Immature natural killer cell (primary cell): Measurements from ENCODE around the gene TRIM42. TPM values are rescaled to one million over a fixed set of nuclear protein-coding genes. Genes with fewer than 3 reads are reported as not detected.

ENCODE experiments used
- DNase-seq, 3 donors: peaks; one replicate each; pipeline ENCODE4 v3.0.0; 2022; ENCODE audit warnings: mixed read lengths in 1 of 3
- H3K27ac Mint-ChIP-seq, 6 donors: one replicate each; pipeline ENCODE4 v1.8.0; 2020; ENCODE audit warnings: mixed read lengths in 6 of 6, mild to moderate bottlenecking in 5 of 6, inconsistent platforms in 4 of 6, moderate library complexity in 3 of 6
- H3K27me3 Mint-ChIP-seq, 3 donors: one replicate each; pipeline ENCODE4 v1.8.0; 2020 to 2021; ENCODE audit warnings: low read depth in 3 of 3, mild to moderate bottlenecking in 3 of 3, mixed read lengths in 3 of 3, moderate library complexity in 3 of 3, inconsistent platforms in 1 of 3
- H3K36me3 Mint-ChIP-seq, 3 donors: one replicate each; pipeline ENCODE4 v1.8.0; 2020; ENCODE audit warnings: mixed read lengths in 3 of 3, inconsistent platforms in 2 of 3, mild to moderate bottlenecking in 2 of 3
- H3K4me1 Mint-ChIP-seq, 2 donors: one replicate each; pipeline ENCODE4 v1.8.0; 2020; ENCODE audit warnings: inconsistent platforms in 2 of 2, mild to moderate bottlenecking in 2 of 2, mixed read lengths in 2 of 2, moderate library complexity in 1 of 2
- H3K4me3 Mint-ChIP-seq, 5 donors: one replicate each; pipeline ENCODE4 v1.8.0; 2020; ENCODE audit warnings: mild to moderate bottlenecking in 5 of 5, mixed read lengths in 5 of 5, inconsistent platforms in 3 of 5, moderate library complexity in 3 of 5
- H3K9me3 Mint-ChIP-seq, 6 donors: one replicate each; pipeline ENCODE4 v1.8.0; 2020; ENCODE audit warnings: mild to moderate bottlenecking in 6 of 6, mixed read lengths in 6 of 6, inconsistent platforms in 4 of 6, moderate library complexity in 3 of 6
- polyA plus RNA-seq, 3 donors: library from polyadenylated mRNA; unstranded; fragments of 300-500 nt; fragmentation: Illumina TruSeq; gene quantifications; one replicate each; pipeline ENCODE4 v1.2.3, GENCODE V29; 2021

TRIM42 gene
- not detected for polyA plus RNA-seq

DNA sequence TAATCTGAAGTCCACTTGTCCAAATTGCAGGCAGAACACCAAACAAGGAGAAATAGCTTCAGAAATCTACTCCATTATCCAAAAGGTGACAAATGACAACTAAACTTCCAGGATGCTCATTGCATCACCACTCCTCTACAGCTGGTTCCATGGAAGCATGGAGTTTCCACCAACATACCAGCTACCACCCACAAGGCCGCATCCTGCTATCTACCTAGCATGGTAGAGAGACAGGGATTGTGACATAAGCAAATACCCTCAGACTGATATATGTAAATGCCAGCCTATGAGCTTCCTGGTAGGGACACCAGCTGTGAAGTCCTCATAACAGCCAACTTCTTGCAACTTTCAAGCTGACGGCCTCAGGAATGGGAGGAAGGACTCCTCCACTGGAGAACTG, at the start of gene TRIM42:
Gene TRIM42 (plus strand): TSS at position 301 of the 400 bp plus-strand sequence. CDS start 166 bp downstream, outside the sequence.
- Mint-ChIP-seq H3K36me3 (no peaks in the 10 kb centered on the region), H3K27me3 (peaks cover 0 to 2% (median 0%) of the 10 kb centered on the region in 3 donors), H3K27ac (no peak within 1 kb of the TSS), H3K4me3 (no peak within 1 kb of the TSS), H3K9me3 (peaks cover 0 to 4% (median 0%) of the 10 kb centered on the region in 6 donors), H3K4me1 (no peaks in the 10 kb centered on the region)
- DNase-seq = no peak

DNA sequence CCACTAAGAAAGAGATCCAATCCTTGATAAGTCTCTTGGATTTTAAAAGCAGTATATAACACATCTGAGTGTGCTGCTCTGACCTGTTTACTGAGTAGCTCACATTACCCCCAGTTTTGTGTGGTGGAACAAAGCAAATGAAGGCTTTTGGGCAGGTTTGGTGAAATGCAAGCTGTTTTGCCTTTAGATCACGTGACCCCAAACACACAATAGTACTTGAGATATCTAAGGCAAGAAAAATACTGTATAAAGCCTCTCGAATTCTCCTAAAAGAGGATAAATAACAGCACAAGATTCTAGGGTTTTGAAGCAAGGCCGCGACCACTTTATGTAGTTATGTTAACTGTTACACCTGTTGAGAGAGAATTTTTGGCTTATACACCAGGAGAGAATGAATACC, 49.3 kb upstream of the TRIM42 start:
- Mint-ChIP-seq H3K27ac (no peak overlapping the region), H3K4me1 (no peaks in the 10 kb centered on the region), H3K27me3 (peaks cover 0 to 5% (median 2%) of the 10 kb centered on the region in 3 donors), H3K36me3 (no peaks in the 10 kb centered on the region), H3K9me3 (peaks cover 0 to 2% (median 0%) of the 10 kb centered on the region in 6 donors), H3K4me3 (no peak overlapping the region)
- no peak for DNase-seq

DNA sequence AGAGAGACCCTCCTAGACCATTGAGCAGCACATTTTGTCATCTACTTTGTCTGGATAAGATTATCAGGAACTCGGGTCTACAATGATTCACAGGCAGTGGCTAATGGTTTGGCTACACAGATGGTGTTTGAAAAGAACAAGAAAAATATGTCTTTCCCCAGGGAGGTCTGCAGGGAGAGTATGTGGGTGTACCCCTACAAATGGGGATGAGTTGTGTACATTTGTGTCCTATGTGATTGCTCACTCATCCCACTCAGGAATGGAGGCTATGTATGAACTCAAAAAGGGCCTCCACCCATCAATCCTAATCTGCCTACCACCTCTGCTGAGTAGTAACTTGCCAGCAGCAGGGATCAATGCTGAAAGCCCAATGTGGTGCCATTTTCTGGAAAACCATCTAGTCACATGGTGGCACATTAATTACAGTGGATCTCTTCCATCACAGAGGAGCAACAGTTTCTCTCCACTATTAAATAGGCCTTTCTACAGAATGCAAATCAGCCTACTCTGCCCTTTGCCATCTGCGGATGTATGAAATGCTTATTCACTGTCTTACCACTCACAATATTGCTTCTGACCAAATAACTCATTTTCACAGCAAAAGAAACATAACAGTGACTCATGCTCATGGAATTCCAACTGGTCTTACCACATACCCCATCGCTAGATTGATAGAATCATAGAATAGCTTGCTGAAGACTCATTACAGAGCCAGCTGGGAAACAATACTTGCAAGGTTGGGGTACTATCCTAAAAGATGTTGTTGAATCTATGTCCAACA, 48.3 kb upstream of the TRIM42 start:
- Mint-ChIP-seq H3K27me3 (peaks cover 0 to 3% (median 2%) of the 10 kb centered on the region in 3 donors), H3K4me1 (no peaks in the 10 kb centered on the region), H3K9me3 (peaks cover 0 to 2% (median 0%) of the 10 kb centered on the region in 6 donors), H3K4me3 (no peak overlapping the region), H3K27ac (no peak overlapping the region), H3K36me3 (no peaks in the 10 kb centered on the region)
- DNase-seq = no peak

DNA sequence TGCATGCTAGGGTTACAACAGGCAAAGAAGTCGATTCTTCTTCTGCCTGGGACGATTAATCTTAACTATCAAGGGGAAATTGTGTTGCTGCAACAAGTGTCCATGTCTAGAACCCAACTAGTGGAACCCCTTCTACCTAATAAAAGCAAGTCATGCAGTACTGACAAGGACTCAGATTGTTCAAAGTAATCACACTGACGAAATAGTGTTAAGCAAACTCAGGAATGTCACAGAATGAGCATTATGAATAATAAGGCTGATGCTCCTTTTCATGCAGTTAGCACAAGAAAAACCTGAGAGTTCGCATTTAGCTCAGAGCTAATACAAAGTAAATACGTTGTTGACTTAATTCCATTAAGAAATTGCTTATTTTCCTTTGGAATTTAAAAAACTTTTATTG, 47.5 kb upstream of the TRIM42 start:
- Mint-ChIP-seq H3K27me3 (peaks cover 0 to 3% (median 2%) of the 10 kb centered on the region in 3 donors), H3K27ac (no peak overlapping the region), H3K36me3 (no peaks in the 10 kb centered on the region), H3K9me3 (peaks cover 0 to 2% (median 0%) of the 10 kb centered on the region in 6 donors), H3K4me3 (no peak overlapping the region), H3K4me1 (no peaks in the 10 kb centered on the region)
- no peak for DNase-seq

DNA sequence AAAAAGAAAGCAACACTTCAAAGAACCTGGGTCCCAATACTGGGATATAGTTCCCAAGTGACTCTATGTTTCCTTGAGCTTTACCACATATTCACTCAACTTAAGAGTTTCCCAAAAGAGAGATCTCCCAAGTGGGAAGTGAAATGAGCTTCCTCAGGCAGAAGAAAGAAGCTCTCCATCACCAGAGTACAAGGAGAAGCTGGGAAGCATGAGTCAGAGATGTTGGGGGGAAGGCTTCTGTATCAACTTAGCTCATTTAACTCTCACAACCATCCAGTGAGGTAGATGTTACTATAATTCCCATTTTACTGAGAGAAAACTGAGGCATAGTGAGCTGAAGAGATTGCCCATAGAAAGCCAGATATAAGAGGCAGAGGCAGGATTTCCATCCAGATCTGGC, 47.0 kb upstream of the TRIM42 start:
- no peak overlapping the region for H3K4me3 Mint-ChIP-seq
- DNase-seq = no peak
- H3K27me3 Mint-ChIP-seq = peaks cover 0 to 3% (median 2%) of the 10 kb centered on the region in 3 donors
- H3K36me3 Mint-ChIP-seq = no peaks in the 10 kb centered on the region
- no peaks in the 10 kb centered on the region for H3K4me1 Mint-ChIP-seq
- peaks cover 0 to 2% (median 0%) of the 10 kb centered on the region in 6 donors for H3K9me3 Mint-ChIP-seq
- no peak overlapping the region for H3K27ac Mint-ChIP-seq

DNA sequence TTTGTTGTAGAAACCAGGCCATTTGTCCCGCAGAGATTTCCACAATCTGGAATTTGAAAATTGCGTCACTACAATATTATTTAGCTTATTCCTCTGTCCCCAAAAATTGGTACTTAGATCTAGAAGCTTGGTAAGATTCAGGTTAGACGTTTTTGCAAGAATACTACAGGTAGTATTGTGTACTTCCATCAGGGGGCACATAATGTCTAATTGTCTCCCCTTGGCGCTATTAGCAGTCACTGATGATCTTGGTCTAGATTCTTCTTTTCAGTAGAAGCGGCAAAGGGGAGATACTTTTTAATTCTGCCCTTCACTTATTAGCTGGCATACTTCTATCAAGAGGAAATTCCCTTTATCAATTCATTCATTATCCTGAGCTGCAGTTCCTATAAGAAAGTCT, 42.6 kb upstream of the TRIM42 start:
- Mint-ChIP-seq H3K36me3 (no peaks in the 10 kb centered on the region), H3K27ac (no peak overlapping the region), H3K27me3 (peaks cover 0 to 3% (median 2%) of the 10 kb centered on the region in 3 donors), H3K4me1 (no peaks in the 10 kb centered on the region), H3K4me3 (no peak overlapping the region), H3K9me3 (no peaks in the 10 kb centered on the region)
- no peak for DNase-seq

DNA sequence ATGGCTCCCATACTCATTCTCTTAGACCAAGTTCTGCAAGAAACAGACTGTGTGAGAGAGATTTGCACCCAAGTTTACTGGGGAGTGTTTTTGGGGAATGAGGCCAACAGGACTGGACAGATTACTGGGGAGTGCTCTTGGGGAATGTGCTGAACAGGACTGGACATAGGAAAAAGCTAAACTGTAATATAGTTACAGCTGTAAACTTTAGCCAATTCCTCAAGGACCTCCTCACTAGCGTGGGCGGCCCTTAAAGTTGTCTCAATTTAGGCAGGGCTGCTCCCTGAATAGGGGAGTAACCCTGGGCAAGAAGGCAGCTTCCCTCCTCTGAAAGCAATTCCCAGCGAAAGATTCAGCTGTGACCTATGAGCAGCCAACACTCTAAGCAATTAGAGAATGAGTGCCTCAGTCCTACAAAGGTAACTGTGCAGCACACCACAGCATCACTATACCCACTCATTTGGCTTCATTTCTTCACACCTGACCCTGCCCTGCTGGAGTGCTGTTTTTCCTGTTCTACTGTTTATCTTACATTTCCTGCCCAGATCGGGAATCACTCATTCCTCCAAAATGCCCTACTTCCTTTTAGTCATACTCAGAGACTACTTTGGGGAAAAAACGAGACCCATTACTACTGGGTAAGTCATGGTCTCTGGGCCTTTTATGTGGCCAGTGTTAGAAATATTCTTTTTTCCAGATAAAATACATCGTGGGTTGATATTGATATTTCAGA, 41.3 kb upstream of the TRIM42 start:
- H3K9me3 Mint-ChIP-seq = peaks cover 0 to 4% (median 0%) of the 10 kb centered on the region in 6 donors
- H3K27ac Mint-ChIP-seq = no peak overlapping the region
- no peak overlapping the region for H3K4me3 Mint-ChIP-seq
- H3K27me3 Mint-ChIP-seq = peaks cover 0 to 3% (median 2%) of the 10 kb centered on the region in 3 donors
- no peak for DNase-seq
- H3K36me3 Mint-ChIP-seq = no peaks in the 10 kb centered on the region
- H3K4me1 Mint-ChIP-seq = no peaks in the 10 kb centered on the region

DNA sequence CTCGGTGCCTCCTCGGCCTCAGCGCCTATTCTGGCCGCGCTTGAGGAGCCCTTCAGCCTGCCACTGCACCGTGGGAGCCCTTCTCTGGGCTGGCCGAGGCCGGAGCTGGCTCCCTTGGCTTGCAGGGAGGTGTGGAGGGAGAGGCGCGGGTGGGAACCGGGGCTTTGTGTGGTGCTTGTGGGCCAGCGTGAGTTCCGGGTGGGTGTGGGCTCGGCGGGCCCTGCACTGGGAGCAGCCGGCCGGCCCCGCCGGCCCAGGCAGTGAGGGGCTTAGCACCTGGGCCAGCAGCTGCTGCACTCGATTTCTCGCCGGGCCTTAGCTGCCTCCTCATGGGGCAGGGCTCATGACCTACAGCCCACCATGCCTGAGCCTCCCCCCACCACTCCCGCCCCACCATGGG, 26.6 kb upstream of the TRIM42 start:
- Mint-ChIP-seq H3K4me1 (no peaks in the 10 kb centered on the region), H3K27ac (no peak overlapping the region), H3K36me3 (no peaks in the 10 kb centered on the region), H3K4me3 (no peak overlapping the region), H3K27me3 (peaks cover 0 to 1% (median 1%) of the 10 kb centered on the region in 3 donors), H3K9me3 (peaks cover 0 to 23% (median 2%) of the 10 kb centered on the region in 6 donors)
- DNase-seq = no peak

DNA sequence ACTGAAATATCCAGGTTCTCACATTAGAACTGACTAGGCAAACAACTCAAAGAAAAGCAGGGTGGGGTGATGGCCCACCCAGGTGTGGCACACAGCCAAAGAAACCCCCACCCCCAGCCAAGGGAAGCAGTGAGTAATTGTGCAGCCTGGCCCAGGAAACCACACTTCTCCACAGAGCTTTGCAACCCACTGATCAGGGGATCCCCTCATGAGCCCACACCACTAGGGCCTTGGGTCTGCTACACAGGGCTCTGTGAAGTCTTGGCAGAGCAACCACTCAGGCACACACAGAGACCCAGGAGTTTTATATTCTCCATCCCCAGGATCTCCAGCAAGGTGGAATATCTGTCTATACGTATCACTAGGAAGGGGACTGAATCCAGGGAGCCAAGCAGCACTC, 22.2 kb upstream of the TRIM42 start:
- Mint-ChIP-seq H3K27ac (no peak overlapping the region), H3K9me3 (peaks cover 0 to 30% (median 0%) of the 10 kb centered on the region in 6 donors), H3K36me3 (no peaks in the 10 kb centered on the region), H3K4me3 (no peak overlapping the region), H3K27me3 (peaks cover 1 to 5% (median 1%) of the 10 kb centered on the region in 3 donors), H3K4me1 (no peaks in the 10 kb centered on the region)
- no peak for DNase-seq

DNA sequence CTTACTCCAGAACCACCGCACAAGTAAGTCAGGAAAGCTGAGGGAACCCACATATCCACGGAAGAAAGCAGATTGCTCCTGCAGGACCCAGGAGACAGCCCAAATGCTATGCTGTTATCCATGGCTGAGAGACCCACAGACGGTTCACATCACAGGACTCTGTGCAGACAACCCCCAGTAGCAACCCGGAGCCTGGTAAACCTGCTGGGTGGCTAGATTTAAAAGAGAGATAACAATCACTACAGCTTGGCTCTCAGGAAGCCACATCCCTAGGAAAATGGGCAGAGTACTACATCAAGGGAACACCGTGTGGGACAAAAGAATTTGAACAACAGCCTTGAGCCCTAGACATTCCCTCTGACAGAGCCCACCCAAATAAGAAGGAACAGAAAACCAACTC, 13.8 kb upstream of the TRIM42 start:
- Mint-ChIP-seq H3K4me3 (no peak overlapping the region), H3K4me1 (no peaks in the 10 kb centered on the region), H3K27me3 (peaks cover 0 to 8% (median 3%) of the 10 kb centered on the region in 3 donors), H3K27ac (no peak overlapping the region), H3K36me3 (no peaks in the 10 kb centered on the region), H3K9me3 (peaks cover 0 to 37% (median 2%) of the 10 kb centered on the region in 6 donors)
- DNase-seq = no peak

DNA sequence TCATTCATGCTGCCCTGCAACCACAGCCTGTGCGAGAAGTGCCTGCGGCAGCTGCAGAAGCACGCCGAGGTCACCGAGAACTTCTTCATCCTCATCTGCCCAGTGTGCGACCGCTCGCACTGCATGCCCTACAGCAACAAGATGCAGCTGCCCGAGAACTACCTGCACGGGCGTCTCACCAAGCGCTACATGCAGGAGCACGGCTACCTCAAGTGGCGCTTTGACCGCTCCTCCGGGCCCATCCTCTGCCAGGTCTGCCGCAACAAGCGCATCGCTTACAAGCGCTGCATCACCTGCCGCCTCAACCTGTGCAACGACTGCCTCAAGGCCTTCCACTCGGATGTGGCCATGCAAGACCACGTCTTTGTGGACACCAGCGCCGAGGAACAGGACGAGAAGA, 4.7 kb downstream of the TRIM42 start:
- Mint-ChIP-seq H3K4me1 (no peaks in the 10 kb centered on the region), H3K27me3 (peaks cover 0 to 3% (median under 1%) of the 10 kb centered on the region in 3 donors), H3K9me3 (no peaks in the 10 kb centered on the region), H3K36me3 (no peaks in the 10 kb centered on the region), H3K4me3 (no peak overlapping the region), H3K27ac (no peak overlapping the region)
- DNase-seq = no peak

DNA sequence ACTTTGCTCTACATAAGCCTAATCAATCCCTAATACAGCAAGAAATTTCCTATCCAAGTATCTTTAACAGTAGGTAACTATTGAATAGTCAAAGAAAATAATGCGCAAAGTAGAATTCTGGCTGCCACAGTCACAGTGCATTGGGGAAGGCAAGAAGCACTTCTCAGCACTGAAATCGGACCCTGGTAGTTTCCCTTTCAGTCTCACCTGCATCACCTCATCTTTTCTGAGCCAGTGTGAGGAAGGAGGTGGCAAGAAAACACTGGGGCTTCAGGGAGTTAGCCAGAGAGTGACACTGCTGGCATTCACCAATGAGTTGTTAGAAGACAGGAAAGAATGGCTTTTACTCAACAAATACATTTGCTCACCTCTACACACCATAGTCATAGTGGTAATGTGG, 8.3 kb downstream of the TRIM42 start:
- DNase-seq = no peak
- no peak overlapping the region for H3K4me3 Mint-ChIP-seq
- no peaks in the 10 kb centered on the region for H3K36me3 Mint-ChIP-seq
- no peaks in the 10 kb centered on the region for H3K9me3 Mint-ChIP-seq
- H3K27ac Mint-ChIP-seq = no peak overlapping the region
- peaks cover 0 to 3% (median 3%) of the 10 kb centered on the region in 3 donors for H3K27me3 Mint-ChIP-seq
- H3K4me1 Mint-ChIP-seq = no peaks in the 10 kb centered on the region

DNA sequence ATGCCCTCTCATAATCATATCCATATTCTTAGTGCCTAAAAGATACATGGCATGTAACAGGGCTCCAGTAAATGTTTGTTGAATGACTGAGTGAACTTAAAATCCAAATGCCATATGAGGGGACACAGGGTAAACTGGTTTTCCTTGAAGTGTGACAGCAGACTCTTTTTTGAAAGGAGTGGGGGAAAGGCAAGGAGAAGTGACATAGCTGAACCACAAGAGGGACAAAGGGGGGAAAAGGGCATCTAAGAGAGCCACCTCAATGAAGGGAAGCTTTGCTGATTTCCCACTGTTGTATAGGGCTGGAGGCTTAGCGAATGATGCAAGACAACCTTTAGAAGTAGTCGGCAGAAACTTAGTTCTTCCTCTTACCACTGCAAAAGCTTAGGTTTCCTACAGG, 9.1 kb downstream of the TRIM42 start:
- H3K27me3 Mint-ChIP-seq = peaks cover 0 to 3% (median 3%) of the 10 kb centered on the region in 3 donors
- H3K9me3 Mint-ChIP-seq = no peaks in the 10 kb centered on the region
- no peaks in the 10 kb centered on the region for H3K4me1 Mint-ChIP-seq
- no peak for DNase-seq
- no peaks in the 10 kb centered on the region for H3K36me3 Mint-ChIP-seq
- H3K27ac Mint-ChIP-seq = no peak overlapping the region
- H3K4me3 Mint-ChIP-seq = no peak overlapping the region

DNA sequence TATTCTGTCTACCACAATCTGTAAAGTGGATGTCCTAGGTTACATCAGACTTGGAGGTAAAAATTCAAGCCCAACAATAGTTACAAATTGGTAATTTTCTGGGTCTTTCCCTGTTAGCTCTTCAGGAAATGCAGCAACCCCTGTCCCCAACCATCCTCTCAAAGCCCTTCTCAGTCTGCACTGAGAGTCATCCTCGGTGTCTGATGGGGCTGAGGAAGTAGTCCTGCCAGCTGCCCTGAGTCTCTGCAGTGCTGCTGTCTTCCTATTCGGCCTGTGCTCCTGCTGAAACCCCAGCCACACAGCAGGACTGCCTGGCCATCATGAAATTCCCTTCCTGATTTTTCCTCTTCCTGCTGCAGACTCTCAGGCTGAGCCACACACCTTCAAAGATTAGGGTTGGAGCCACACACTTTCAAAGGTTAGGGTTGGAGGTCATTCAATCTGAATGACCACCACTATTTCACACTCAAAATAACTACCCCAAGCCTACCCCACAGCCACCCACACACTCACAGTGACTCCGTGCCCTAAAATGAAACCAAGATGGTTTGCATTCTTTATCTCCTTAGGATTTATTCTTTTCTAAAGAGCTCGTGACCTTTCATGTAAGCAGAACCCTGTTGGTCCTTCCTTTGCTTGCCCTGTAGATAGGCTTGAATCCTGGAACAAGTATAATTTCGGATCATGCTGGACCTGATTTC, 17.6 kb downstream of the TRIM42 start:
- no peaks in the 10 kb centered on the region for H3K4me1 Mint-ChIP-seq

More for the DNA sequence above, 17.6 kb downstream of the TRIM42 start:
- peaks cover 0 to 7% (median 6%) of the 10 kb centered on the region in 3 donors for H3K27me3 Mint-ChIP-seq
- peaks cover 0 to 2% (median 0%) of the 10 kb centered on the region in 6 donors for H3K9me3 Mint-ChIP-seq
- H3K36me3 Mint-ChIP-seq = no peaks in the 10 kb centered on the region
- H3K27ac Mint-ChIP-seq = no peak overlapping the region
- no peak for DNase-seq
- H3K4me3 Mint-ChIP-seq = no peak overlapping the region
